T-helper 9 cell (primary cell): ENCODE results near the gene FADS3.

Experiments
- DNase-seq: peaks from one replicate; pipeline ENCODE4 v3.0.0-alpha.2; 2020

Gene FADS3

DNA sequence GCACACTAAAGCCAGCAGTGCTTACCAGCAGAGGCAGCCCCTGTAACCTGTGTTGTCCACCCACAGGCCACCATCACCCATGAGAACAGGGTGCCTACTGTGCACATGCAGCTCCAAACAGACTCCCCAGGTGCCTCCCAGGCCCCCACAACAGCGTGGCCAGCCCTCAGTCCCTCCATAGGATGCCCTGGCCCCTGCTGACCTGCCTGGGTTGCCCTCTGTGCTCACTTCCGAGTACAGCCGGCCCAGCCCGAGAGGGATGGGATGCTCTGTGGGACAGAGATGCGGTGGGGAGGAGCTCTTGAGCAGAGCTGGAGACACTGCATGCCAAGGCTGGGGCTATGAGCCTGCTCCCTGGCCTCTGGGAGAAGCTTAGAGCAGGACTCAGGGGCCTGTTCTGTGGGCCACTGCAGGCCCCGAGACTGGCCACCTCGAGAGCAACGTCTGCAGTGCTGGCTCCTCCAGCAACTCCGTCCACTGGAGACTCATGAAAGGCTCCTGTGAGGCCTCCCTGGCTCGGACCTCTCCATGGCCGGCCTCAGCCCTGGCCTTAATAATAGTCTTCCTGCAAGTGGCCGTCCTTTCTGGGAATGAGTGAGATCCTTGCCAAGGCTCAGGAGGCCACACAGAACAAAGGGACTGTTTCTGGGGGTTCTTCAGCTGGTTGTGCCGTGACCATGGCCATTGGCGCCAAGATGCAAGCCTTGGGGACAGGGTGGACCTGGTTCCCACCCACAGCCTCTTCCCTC is 36.2 kb downstream of the FADS3 start:
- no peak for DNase-seq

GRCh38 chr11:61854206-61854895 is 37.0 kb downstream of the FADS3 start:
- DNase-seq: no peak

- DNase-seq: no peak
Measured at GRCh38 chr11:61853698-61854169, 37.6 kb downstream of the FADS3 start.

DNA sequence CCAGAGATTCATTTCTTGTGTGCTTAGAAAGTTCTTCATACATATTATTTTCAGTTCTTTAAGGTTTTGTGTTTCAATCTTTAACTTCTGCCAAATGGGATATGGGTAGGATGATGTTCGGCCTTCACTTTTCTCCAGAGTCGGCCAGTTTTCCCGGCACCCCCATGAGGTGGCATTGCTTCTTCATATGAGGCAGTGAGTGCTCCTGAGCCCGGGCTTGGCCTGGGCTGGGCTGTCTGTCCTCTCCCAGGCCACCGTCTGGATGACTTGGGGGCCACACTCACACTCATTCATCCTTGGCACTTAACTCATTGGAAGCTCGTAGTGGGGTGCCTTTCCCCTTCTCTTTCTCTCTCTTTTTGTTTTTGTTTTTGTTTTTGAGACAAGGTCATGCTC is 39.4 kb downstream of the FADS3 start:
- DNase-seq: no peak

- DNase-seq: no peak
Measured at GRCh38 chr11:61851113-61851899, 40.0 kb downstream of the FADS3 start.

DNA sequence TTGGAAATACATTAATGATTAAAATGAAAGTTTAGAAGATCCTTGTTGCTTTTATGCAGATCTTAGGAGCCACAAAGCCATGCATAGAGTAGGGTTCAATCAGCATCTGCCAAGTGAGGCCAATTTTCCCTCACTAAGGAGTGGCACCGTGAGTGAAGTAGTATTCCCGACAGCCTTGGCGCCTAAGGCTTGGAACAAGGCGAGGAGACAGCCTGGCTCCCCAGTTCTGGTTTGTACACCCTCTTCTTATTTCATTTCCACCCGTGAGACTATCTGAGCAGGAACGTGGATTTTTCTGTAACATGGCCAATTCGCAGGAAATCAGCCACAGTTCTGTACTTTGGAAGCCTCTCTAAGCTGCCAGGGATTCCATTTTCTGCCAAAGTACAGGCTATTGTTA is 40.7 kb downstream of the FADS3 start:
- DNase-seq: no peak

DNA sequence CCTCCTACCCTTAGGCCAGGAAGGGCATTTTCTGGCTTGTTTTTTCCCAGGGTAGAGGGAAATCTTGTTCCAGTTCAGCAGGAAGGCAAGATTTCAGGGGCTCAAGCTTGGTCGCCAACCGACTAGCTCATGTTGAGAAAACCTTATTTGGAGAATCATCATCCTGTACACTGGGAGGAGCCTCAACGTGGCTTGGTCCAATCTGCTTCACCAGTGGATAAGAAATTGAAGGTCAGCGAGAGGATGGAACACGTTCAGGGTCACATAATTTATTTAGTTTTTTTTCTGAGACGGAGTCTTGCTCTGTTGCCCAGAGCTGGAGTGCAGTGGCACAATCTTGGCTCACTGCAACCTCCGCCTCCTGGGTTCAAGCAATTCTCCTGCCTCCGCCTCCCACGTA is 42.7 kb downstream of the FADS3 start:
- DNase-seq: no peak

GRCh38 chr11:61847914-61848581 is 43.3 kb downstream of the FADS3 start:
- DNase-seq: no peak

- no peak for DNase-seq
Measured at GRCh38 chr11:61846362-61847020, 44.9 kb downstream of the FADS3 start.

- DNase-seq: no peak
Measured at GRCh38 chr11:61844909-61845565, 46.3 kb downstream of the FADS3 start.

DNA sequence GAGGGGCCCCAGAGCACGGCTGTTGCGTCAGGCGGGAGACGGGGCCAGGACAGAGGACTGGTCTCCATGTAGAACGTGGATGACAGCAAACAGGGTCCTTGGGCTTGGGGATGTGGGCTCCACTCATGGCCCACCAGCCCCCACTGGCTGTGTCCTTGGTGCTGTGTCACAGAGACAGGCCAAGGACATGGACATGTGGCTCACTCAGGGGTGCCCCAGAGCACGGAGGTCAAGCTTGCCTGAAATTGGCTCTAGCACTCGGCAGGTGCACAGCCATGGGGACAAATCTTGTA is 48.9 kb downstream of the FADS3 start:
- DNase-seq: no peak

DNA sequence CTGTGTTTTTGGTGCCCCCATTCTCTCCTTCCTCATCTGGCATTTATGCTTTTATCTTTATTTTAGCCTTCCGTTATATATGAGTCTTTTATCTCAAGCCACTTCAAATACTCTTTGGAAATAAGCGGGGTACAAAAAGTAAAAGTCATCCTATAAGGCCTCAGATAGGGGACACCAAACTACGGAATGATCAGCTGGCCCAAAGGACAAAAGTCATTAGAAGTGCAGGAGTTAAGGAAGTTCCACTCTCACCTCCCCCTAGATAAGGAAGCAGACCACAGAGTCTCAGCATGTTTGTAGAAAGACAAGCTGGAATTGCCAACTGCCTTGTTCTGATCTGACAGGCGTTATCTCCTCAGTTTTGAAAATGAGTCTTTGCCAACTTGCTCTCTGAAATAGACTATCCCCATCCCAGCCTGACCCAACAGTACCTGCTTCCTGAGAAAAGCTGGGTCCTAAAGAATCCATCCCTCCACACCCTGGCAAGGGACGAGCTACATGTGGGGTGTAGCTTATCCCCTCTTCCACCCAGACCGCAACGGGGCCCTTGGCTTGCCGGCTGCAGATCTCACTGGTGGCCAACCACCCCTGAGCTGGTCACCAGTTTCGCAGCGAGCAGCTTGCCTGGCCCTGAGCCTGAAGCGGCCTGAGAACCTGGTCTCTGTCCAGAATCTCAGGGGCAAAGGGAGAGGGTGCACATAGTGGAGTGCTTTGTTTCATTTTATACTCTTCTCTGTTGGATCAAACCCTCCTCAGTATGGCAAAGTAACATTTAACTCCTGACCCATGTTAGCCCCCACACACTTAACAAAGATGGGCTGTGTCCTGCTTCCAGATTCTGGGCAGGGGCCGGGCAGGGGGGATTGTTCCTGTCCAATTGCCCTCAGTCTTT is 49.5 kb downstream of the FADS3 start:
- no peak for DNase-seq

- no peak for DNase-seq
Measured at GRCh38 chr11:61840371-61840770, 51.0 kb downstream of the FADS3 start.

DNA sequence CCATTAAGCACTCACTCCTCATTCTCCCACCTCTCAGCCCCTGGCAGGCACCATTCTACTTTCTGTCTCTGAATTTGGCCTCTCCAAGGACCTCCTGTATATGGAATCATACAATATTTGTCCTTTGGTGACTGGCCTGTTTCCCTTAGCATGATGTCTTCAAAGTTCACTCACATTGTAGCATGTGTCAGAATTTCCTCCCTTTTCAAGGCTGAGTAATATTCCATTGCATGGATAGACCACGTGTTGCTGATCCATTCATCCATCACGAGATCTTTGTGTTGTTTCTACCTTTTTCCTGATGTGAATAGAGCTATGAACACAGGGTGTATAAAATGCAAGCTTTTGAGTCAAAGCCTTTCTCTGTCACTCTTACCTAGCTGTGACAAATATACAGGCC is 51.6 kb downstream of the FADS3 start:
- DNase-seq: no peak

DNA sequence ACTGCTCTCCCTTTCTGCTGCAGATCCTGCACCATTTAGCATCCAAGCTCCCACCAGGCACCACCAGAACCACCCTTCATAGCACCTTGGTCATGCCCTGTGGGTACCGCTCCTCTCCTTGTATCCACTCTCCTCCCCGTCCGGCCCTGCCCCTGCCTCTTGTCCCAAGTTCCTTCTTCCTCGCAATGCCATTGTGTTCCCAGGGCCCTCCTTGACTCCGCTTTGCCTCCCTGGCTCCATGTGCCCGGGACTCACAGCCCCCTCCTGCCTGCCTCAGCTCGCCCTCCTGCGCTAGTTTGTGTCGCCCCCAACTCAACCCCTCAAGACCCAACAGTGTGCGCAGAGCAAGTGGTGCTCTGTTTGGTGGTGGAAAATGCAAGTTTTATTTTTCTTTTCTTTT is 52.4 kb downstream of the FADS3 start:
- DNase-seq: no peak

- DNase-seq: no peak
Measured at GRCh38 chr11:61838501-61838900, 52.8 kb downstream of the FADS3 start.

- no peak for DNase-seq
Measured at GRCh38 chr11:61837411-61838005, 53.8 kb downstream of the FADS3 start.

GRCh38 chr11:61836193-61836592 is 55.2 kb downstream of the FADS3 start:
- no peak for DNase-seq

GRCh38 chr11:61834278-61835048 is 56.9 kb downstream of the FADS3 start:
- peak; percentile 44 for DNase-seq

GRCh38 chr11:61833926-61834277 is 57.4 kb downstream of the FADS3 start:
- no peak for DNase-seq
